GM23338 (cell line): ENCODE measurements around the gene ABCD3. TPM values are rescaled to one million over a fixed set of nuclear protein-coding genes. Genes with fewer than 3 reads are reported as not detected.
A peak's percentile ranks its signal among the peaks of the same experiment; 100 is the strongest.

Experiments used
- ATAC-seq: fragments of 200-7000 bp; cut with Tn5 transposase; 3 replicates; pipeline ENCODE4 v1.9.1; 2020
- DNase-seq: peaks from one replicate; pipeline ENCODE4 v3.0.0-alpha.2; 2015; ENCODE audit warnings: low spot score
- H2AFZ ChIP-seq: fragments of 200-600 bp; sonication (generic); 2 replicates; pipeline ENCODE4 v1.8.0; 2016; ENCODE audit warnings: antibody characterized with exemption, mild to moderate bottlenecking, moderate library complexity
- H3F3A ChIP-seq: fragments of 200-600 bp; sonication (generic); replicated peaks from 2 replicates; pipeline ENCODE4 v1.8.0; 2017; ENCODE audit warnings: antibody characterized with exemption, mixed run types, low read depth
- H3K27ac ChIP-seq: fragments of 200-600 bp; sonication (generic); 2 replicates; pipeline ENCODE4 v1.6.1; 2016; ENCODE audit warnings: low read depth
- H3K27me3 ChIP-seq: fragments of 200-600 bp; sonication (generic); 2 replicates; pipeline ENCODE4 v1.8.0; 2016; ENCODE audit warnings: mild to moderate bottlenecking, mixed run types, moderate library complexity; ENCODE audit not compliant: insufficient read depth
- H3K36me3 ChIP-seq: fragments of 200-600 bp; sonication (generic); 2 replicates; pipeline ENCODE4 v1.8.0; 2016; ENCODE audit warnings: mild to moderate bottlenecking; ENCODE audit not compliant: insufficient read depth
- H3K4me1 ChIP-seq: fragments of 200-600 bp; sonication (generic); 2 replicates; pipeline ENCODE4 v1.8.0; 2016; ENCODE audit warnings: mild to moderate bottlenecking, moderate library complexity; ENCODE audit not compliant: insufficient read depth
- H3K4me2 ChIP-seq: fragments of 200-600 bp; sonication (generic); 2 replicates; pipeline ENCODE4 v1.7.1; 2017; ENCODE audit warnings: mixed run types
- H3K4me3 ChIP-seq: fragments of 200-600 bp; sonication (generic); 2 replicates; pipeline ENCODE4 v1.6.1; 2016; ENCODE audit warnings: mixed run types
- H3K79me2 ChIP-seq: fragments of 200-600 bp; sonication (generic); replicated peaks from 2 replicates; pipeline ENCODE4 v1.8.0; 2017; ENCODE audit warnings: mild to moderate bottlenecking; ENCODE audit not compliant: insufficient read depth
- H3K9me2 ChIP-seq: fragments of 200-600 bp; sonication (generic); 2 replicates; pipeline ENCODE4 v1.8.0; 2017; ENCODE audit not compliant: insufficient read depth
- H4K20me1 ChIP-seq: fragments of 200-600 bp; sonication (generic); replicated peaks from 2 replicates; pipeline ENCODE4 v1.8.0; 2017; ENCODE audit warnings: mild to moderate bottlenecking; ENCODE audit not compliant: insufficient read depth
- H3K27ac Mint-ChIP-seq: 2 replicates; pipeline ENCODE4 v1.8.0; 2020; ENCODE audit warnings: inconsistent platforms, mild to moderate bottlenecking, moderate library complexity, mixed read lengths
- H3K27me3 Mint-ChIP-seq: 3 replicates; pipeline ENCODE4 v1.8.0; 2022; ENCODE audit warnings: low read depth, mild to moderate bottlenecking, moderate library complexity, mixed read lengths, inconsistent platforms; ENCODE audit not compliant: insufficient read depth, poor library complexity
- H3K36me3 Mint-ChIP-seq: 3 replicates; pipeline ENCODE4 v1.8.0; 2021; ENCODE audit warnings: low read depth, mild to moderate bottlenecking, inconsistent platforms, moderate library complexity, mixed read lengths
- H3K4me1 Mint-ChIP-seq: 3 replicates; pipeline ENCODE4 v1.8.0; 2020; ENCODE audit warnings: mild to moderate bottlenecking, inconsistent platforms, mixed read lengths
- H3K4me3 Mint-ChIP-seq: 3 replicates; pipeline ENCODE4 v1.8.0; 2021; ENCODE audit warnings: moderate library complexity, mild to moderate bottlenecking, inconsistent platforms, mixed read lengths
- H3K9me3 Mint-ChIP-seq: 3 replicates; pipeline ENCODE4 v1.8.0; 2020; ENCODE audit warnings: moderate library complexity, mild to moderate bottlenecking, inconsistent platforms, mixed read lengths
- CREB1 ChIP-seq: fragments of 250-450 bp; sonication (Bioruptor Pico); IDR thresholded peaks from 2 replicates; pipeline ENCODE4 v1.5.0; 2020; ENCODE audit warnings: low read depth, mild to moderate bottlenecking, moderate library complexity
- CTCF ChIP-seq, 2 experiments: fragments of 200-600 bp in 1 of 2; sonication (generic) in 1 of 2; conservative IDR thresholded peaks; 2 replicates each; pipeline versions ENCODE4 v1.5.1 to v1.6.1; 2016 to 2017; ENCODE audit warnings: antibody characterized with exemption in 2 of 2, low read depth in 2 of 2, mild to moderate bottlenecking in 2 of 2, moderate library complexity in 1 of 2
- EZH2 ChIP-seq: fragments of 200-600 bp; sonication (generic); IDR thresholded peaks from one replicate; pipeline ENCODE4 v1.8.0; 2017; ENCODE audit warnings: antibody characterized with exemption, mild to moderate bottlenecking, low read depth; ENCODE audit not compliant: unreplicated experiment
- EZH2phosphoT487 ChIP-seq: fragments of 200-600 bp; sonication (generic); IDR thresholded peaks from one replicate; pipeline ENCODE4 v1.8.1; 2018; ENCODE audit warnings: antibody characterized with exemption; ENCODE audit not compliant: unreplicated experiment
- JUNB ChIP-seq: IDR thresholded peaks from one replicate; pipeline ENCODE4 v1.6.1; 2016; ENCODE audit warnings: antibody characterized with exemption; ENCODE audit not compliant: unreplicated experiment
- POLR2AphosphoS5 ChIP-seq: IDR thresholded peaks from 2 replicates; pipeline ENCODE4 v1.6.1; 2016; ENCODE audit warnings: antibody characterized with exemption, low read depth
- REST ChIP-seq: IDR thresholded peaks from one replicate; pipeline ENCODE4 v1.6.1; 2018; ENCODE audit warnings: antibody characterized with exemption; ENCODE audit not compliant: unreplicated experiment
- ZNF331 ChIP-seq: fragments of 250-450 bp; sonication (Bioruptor Pico); IDR thresholded peaks from 2 replicates; pipeline ENCODE4 v1.5.0; 2020; ENCODE audit warnings: low read depth, mild to moderate bottlenecking, moderate library complexity
- ZNF462 ChIP-seq: fragments of 250-450 bp; sonication (Bioruptor Pico); IDR thresholded peaks from 2 replicates; pipeline ENCODE4 v1.5.0; 2020; ENCODE audit warnings: mild to moderate bottlenecking, moderate library complexity
- polyA plus RNA-seq: library from polyadenylated mRNA; unstranded; fragments of >200 nt; fragmentation: Nextera tagmentation; extraction: Ambion mirVana; gene quantifications from 2 replicates; pipeline ENCODE4 v1.2.1, GENCODE V29; 2016
- total RNA-seq: library from RNA; depleted of rRNA; stranded (reverse); fragments of >200 nt; shearing (Covaris generic); gene quantifications from 2 replicates; pipeline ENCODE4 v1.2.3, GENCODE V29; 2014

ABCD3 gene
- total and polyA plus RNA-seq, 2 experiments from 2014 or later, result 12.3 to 24.0 TPM

- TF ChIP-seq CREB1 (CRISPR knock-in tag) (no peak), JUNB (no peak), POLR2AphosphoS5 (no peak)
These were observed 132.2 kb downstream of the ABCD3 start (continued) for GRCh38 chr1:94550396-94550795.

- no peak overlapping the region for H3K4me3 Mint-ChIP-seq
- H3K27me3 Mint-ChIP-seq, result no peaks in the 10 kb centered on the region
- ATAC-seq (no peak), DNase-seq (no peak)
- no peaks in the 10 kb centered on the region for H3K9me3 Mint-ChIP-seq
- TF ChIP-seq ZNF331 (CRISPR knock-in tag) (no peak), CTCF (conservative IDR thresholded peaks at IDR 0.05; ENCODE audit: low read depth in 2 of 2) (no peak), EZH2 (no peak), POLR2AphosphoS5 (no peak)
- no peak overlapping the region for H3K4me3 ChIP-seq
- H2AFZ ChIP-seq, result 0 out of 2 replicates have a peak overlapping the region, but pooled peaks have one; percentile 57
- H3K4me2 ChIP-seq, result no peak overlapping the region
- H3K36me3 Mint-ChIP-seq, result no peaks in the 10 kb centered on the region
- no peaks in the 10 kb centered on the region for H3K36me3 ChIP-seq
- no peaks in the 10 kb centered on the region for H4K20me1 ChIP-seq
- H3K27ac Mint-ChIP-seq, result no peak overlapping the region
- no peaks in the 10 kb centered on the region for H3F3A ChIP-seq
- H3K27me3 ChIP-seq, result no peaks in the 10 kb centered on the region
- no peak overlapping the region for H3K27ac ChIP-seq
- no peaks in the 10 kb centered on the region for H3K79me2 ChIP-seq
- peaks cover 42% of the 10 kb centered on the region for H3K4me1 Mint-ChIP-seq
- H3K4me1 ChIP-seq, result peaks cover 26% of the 10 kb centered on the region
- no peaks in the 10 kb centered on the region for H3K9me2 ChIP-seq
These were observed 132.6 kb downstream of the ABCD3 start for GRCh38 chr1:94550800-94551241.

GRCh38 chr1:94551449-94551848 lies 133.3 kb downstream of the ABCD3 start:
- ATAC-seq (no peak), DNase-seq (no peak)
- Histone ChIP-seq H3K27me3 (no peaks in the 10 kb centered on the region), H3K4me1 (peaks cover 26% of the 10 kb centered on the region), H3F3A (no peaks in the 10 kb centered on the region), H2AFZ (no peak overlapping the region), H3K4me2 (peak overlapping the region; percentile 33; the same call in 1 of the 2 replicates), H4K20me1 (no peaks in the 10 kb centered on the region), H3K27ac (no peak overlapping the region), H3K4me3 (no peak overlapping the region), H3K36me3 (no peaks in the 10 kb centered on the region), H3K9me2 (no peaks in the 10 kb centered on the region), H3K79me2 (no peaks in the 10 kb centered on the region)
- Mint-ChIP-seq H3K27me3 (no peaks in the 10 kb centered on the region), H3K4me1 (peaks cover 42% of the 10 kb centered on the region), H3K27ac (no peak overlapping the region), H3K9me3 (no peaks in the 10 kb centered on the region), H3K36me3 (no peaks in the 10 kb centered on the region), H3K4me3 (no peak overlapping the region)
- TF ChIP-seq JUNB (no peak), EZH2phosphoT487 (no peak), ZNF462 (no peak), ZNF331 (CRISPR knock-in tag) (no peak), REST (no peak)
